Natural killer cell (primary cell): ENCODE measurements around the gene TMC6. TPM values are rescaled to one million over a fixed set of nuclear protein-coding genes. Genes with fewer than 3 reads are reported as not detected.

Source experiments
- ATAC-seq, 3 donors: fragments of 150-1000 bp in 2 of 3; fragments of 200-7000 bp in 1 of 3; cut with Tn5 transposase; 1 replicate in 1 of 3; 2 replicates in 2 of 3; pipeline ENCODE4 v1.10.0; 2021; ENCODE audit warnings: mild to moderate bottlenecking in 2 of 3, moderate library complexity in 2 of 3
- DNase-seq, 2 donors: peaks; one replicate each; pipeline versions ENCODE4 v3.0.0 to v3.0.0-alpha.2; 2013 to 2021; ENCODE audit warnings: mixed read lengths in 1 of 2
- H3K27ac ChIP-seq: one replicate; pipeline ENCODE4 v1.5.1; 2013; ENCODE audit warnings: mild to moderate bottlenecking, low read length
- H3K27me3 ChIP-seq: one replicate; pipeline ENCODE4 v1.6.1; 2013; ENCODE audit warnings: low read length; ENCODE audit not compliant: control insufficient read depth, insufficient read depth
- H3K36me3 ChIP-seq: one replicate; pipeline ENCODE4 v1.6.1; 2013; ENCODE audit warnings: low read length; ENCODE audit not compliant: control insufficient read depth, insufficient read depth
- H3K4me1 ChIP-seq: one replicate; pipeline ENCODE4 v1.6.1; 2013; ENCODE audit warnings: low read length; ENCODE audit not compliant: control insufficient read depth, insufficient read depth
- H3K4me3 ChIP-seq: one replicate; pipeline ENCODE4 v1.5.1; 2013; ENCODE audit warnings: low read length
- H3K9me3 ChIP-seq: one replicate; pipeline ENCODE4 v1.6.1; 2013; ENCODE audit warnings: low read length; ENCODE audit not compliant: control insufficient read depth, insufficient read depth
- H3K27ac Mint-ChIP-seq, 2 donors: one replicate each; pipeline ENCODE4 v1.8.0; 2022; ENCODE audit warnings: mild to moderate bottlenecking in 2 of 2, mixed read lengths in 2 of 2, moderate library complexity in 1 of 2
- H3K27me3 Mint-ChIP-seq, 2 donors: one replicate each; pipeline ENCODE4 v1.8.0; 2022; ENCODE audit warnings: low read depth in 2 of 2, mixed read lengths in 2 of 2
- H3K36me3 Mint-ChIP-seq: one replicate; pipeline ENCODE4 v1.8.0; 2022; ENCODE audit warnings: mixed read lengths
- H3K4me1 Mint-ChIP-seq, 2 donors: one replicate each; pipeline ENCODE4 v1.8.0; 2022; ENCODE audit warnings: mixed read lengths in 2 of 2
- H3K4me3 Mint-ChIP-seq: one replicate; pipeline ENCODE4 v1.8.0; 2022; ENCODE audit warnings: mild to moderate bottlenecking, moderate library complexity, mixed read lengths
- H3K9me3 Mint-ChIP-seq, 2 donors: one replicate each; pipeline ENCODE4 v1.8.0; 2022; ENCODE audit warnings: mixed read lengths in 2 of 2
- WGBS: methylation state at CpG from one replicate; pipeline ENCODE4 v1.1.7; 2013; ENCODE audit warnings: missing lambda C conversion rate; ENCODE audit not compliant: insufficient coverage; 5-methylcytosine and 5-hydroxymethylcytosine counted together
- intact Hi-C: fragments of 100-400 bp; cut with micrococcal nuclease; formaldehyde crosslinking; loops from one replicate; pipeline ENCODE4 v1.14.2; 2022
- total RNA-seq, 4 donors: library from RNA; stranded (reverse); fragments of 120-200 nt in 1 of 4; gene quantifications; one replicate each; pipeline versions ENCODE4 v1.2.3 to v1.2.4, GENCODE V29; 2013 to 2022
- TF ChIP-seq, protein P1 (sequence below): fragments of 200-600 bp; IDR thresholded peaks from one replicate; pipeline ENCODE4 v1.8.0; 2022; ENCODE audit warnings: antibody characterized with exemption

TMC6 gene
- total RNA-seq, 3 donors from 2014 or later (not counting 1 experiment from before 2014, with no cell fraction given), result 653 to 825 (median 687) TPM

DNA sequence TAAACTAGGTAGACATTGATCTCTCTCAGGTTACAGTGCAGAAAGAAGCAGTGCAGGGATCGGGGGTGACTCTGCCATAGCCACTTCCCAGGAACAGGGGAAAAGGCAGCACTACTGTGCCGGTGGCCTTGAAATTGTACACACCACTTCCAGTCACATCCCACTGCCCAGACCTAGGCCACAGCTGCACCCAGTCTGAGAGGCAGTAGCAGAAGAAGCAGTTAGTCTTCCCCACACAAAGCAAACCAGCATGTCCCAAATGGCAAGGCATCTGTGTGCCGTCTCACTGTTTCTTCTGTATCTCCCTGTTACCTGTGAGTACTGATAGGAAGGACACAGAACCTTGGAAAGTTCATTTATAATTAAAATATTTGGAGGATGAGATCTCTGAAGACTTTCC is 47.0 kb downstream of the TMC6 start:
- intact Hi-C loops, result no loop called here
- H3K9me3 ChIP-seq, result no peaks in the 10 kb centered on the region
- no peak overlapping the region for H3K27ac Mint-ChIP-seq
- TF ChIP-seq, protein P1, sequence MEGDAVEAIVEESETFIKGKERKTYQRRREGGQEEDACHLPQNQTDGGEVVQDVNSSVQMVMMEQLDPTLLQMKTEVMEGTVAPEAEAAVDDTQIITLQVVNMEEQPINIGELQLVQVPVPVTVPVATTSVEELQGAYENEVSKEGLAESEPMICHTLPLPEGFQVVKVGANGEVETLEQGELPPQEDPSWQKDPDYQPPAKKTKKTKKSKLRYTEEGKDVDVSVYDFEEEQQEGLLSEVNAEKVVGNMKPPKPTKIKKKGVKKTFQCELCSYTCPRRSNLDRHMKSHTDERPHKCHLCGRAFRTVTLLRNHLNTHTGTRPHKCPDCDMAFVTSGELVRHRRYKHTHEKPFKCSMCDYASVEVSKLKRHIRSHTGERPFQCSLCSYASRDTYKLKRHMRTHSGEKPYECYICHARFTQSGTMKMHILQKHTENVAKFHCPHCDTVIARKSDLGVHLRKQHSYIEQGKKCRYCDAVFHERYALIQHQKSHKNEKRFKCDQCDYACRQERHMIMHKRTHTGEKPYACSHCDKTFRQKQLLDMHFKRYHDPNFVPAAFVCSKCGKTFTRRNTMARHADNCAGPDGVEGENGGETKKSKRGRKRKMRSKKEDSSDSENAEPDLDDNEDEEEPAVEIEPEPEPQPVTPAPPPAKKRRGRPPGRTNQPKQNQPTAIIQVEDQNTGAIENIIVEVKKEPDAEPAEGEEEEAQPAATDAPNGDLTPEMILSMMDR, result no peak
- H3K4me3 ChIP-seq, result no peak overlapping the region
- no peaks in the 10 kb centered on the region for H3K27me3 ChIP-seq
- H3K4me3 Mint-ChIP-seq, result no peak overlapping the region
- 96% methylated on average over 2 of the region's 3 CpGs for WGBS
- H3K9me3 Mint-ChIP-seq, result no peaks in the 10 kb centered on the region
- DNase-seq (no peak), ATAC-seq (no peak)
- H3K4me1 ChIP-seq, result no peaks in the 10 kb centered on the region
- peaks cover 64% of the 10 kb centered on the region for H3K36me3 ChIP-seq
- H3K36me3 Mint-ChIP-seq, result no peaks in the 10 kb centered on the region
- no peaks in the 10 kb centered on the region for H3K27me3 Mint-ChIP-seq
- H3K27ac ChIP-seq, result no peak overlapping the region
- H3K4me1 Mint-ChIP-seq, result no peaks in the 10 kb centered on the region

DNA sequence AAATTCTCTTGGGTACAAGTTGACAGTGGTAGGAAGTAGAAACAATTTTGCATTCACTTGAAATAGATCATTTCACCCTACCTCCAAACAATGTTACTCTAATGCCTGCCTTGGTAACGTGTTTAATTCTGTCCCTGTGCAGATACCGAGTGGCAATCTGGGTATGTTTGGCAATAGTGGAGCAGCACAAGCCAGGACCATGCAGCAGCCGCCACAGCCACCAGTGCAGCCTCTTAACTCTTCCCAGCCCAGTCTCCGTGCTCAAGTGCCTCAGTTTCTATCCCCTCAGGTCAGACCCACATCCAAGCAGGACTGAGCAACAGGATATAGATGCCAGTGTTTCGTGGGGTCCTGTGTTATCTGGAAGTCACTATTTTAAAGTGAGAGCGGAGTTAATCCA is 49.3 kb downstream of the TMC6 start:
- no peaks in the 10 kb centered on the region for H3K4me1 ChIP-seq
- no peak for DNase-seq
- peaks cover 77% of the 10 kb centered on the region for H3K36me3 ChIP-seq
- no peaks in the 10 kb centered on the region for H3K27me3 Mint-ChIP-seq
- H3K4me3 Mint-ChIP-seq, result no peak overlapping the region
- WGBS, result 97% methylated on average over 6 of the region's 6 CpGs
- TF ChIP-seq, protein P1, result no peak
- H3K9me3 Mint-ChIP-seq, result no peaks in the 10 kb centered on the region
- H3K4me1 Mint-ChIP-seq, result no peaks in the 10 kb centered on the region
- no peaks in the 10 kb centered on the region for H3K27me3 ChIP-seq
- H3K4me3 ChIP-seq, result no peak overlapping the region
- H3K27ac Mint-ChIP-seq, result no peak overlapping the region
- intact Hi-C loops, result no loop called here
- no peak for ATAC-seq
- no peaks in the 10 kb centered on the region for H3K9me3 ChIP-seq
- peaks cover 13% of the 10 kb centered on the region for H3K36me3 Mint-ChIP-seq
- H3K27ac ChIP-seq, result no peak overlapping the region

DNA sequence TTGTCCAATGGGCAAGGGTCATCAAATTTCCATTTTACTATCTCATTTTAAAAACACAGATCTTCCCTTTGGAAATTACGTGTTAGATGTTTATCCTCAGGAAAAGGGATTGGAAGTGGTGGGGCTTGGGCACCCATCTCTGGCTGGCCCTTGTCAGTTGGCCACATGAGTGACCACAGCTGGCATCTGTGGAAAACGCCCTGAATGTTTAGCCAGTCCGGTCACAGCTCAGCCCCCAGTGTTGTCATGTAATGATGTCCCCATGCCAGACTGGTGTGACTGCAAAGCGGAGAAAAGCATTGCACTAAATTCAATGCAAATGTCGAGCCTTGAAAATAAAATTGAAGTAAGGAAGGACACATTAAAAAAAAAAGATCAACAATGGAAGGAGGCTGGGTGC is 53.0 kb downstream of the TMC6 start:
- Histone ChIP-seq H3K36me3 (peaks cover 88% of the 10 kb centered on the region), H3K9me3 (no peaks in the 10 kb centered on the region), H3K27ac (no peak overlapping the region), H3K4me1 (no peaks in the 10 kb centered on the region), H3K27me3 (no peaks in the 10 kb centered on the region), H3K4me3 (no peak overlapping the region)
- H3K4me1 Mint-ChIP-seq, result no peaks in the 10 kb centered on the region
- peak overlapping the region in 1 of 2 donors; percentile 43 for H3K27ac Mint-ChIP-seq
- WGBS, result 93% methylated on average over 5 of the region's 5 CpGs
- intact Hi-C loops, result no loop called here
- TF ChIP-seq, protein P1, result no peak
- no peak for ATAC-seq
- no peak overlapping the region for H3K4me3 Mint-ChIP-seq
- H3K36me3 Mint-ChIP-seq, result peaks cover 26% of the 10 kb centered on the region
- no peaks in the 10 kb centered on the region for H3K9me3 Mint-ChIP-seq
- H3K27me3 Mint-ChIP-seq, result no peaks in the 10 kb centered on the region
- DNase-seq, result no peak

DNA sequence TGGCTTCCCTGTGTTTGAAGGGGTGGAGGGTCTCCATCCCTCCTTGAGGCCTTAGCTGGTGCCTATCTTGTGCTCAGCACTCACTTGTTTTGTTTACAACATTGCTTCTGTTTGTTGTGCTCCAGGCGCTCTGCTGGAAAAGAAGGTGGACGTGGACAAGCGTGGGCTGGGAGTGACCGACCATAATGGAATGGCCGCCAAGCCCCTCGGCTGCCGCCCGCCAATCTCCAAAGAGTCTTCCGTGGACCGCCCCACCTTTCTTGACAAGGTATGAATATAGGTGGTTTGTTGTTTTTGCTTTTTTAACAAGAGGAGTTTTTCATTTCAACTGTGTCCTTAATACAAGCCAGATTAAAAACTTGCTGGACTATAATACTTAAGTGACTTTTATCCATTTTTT is 53.5 kb downstream of the TMC6 start:
- Histone ChIP-seq H3K4me1 (no peaks in the 10 kb centered on the region), H3K27ac (no peak overlapping the region), H3K9me3 (no peaks in the 10 kb centered on the region), H3K4me3 (no peak overlapping the region), H3K27me3 (no peaks in the 10 kb centered on the region), H3K36me3 (peaks cover 90% of the 10 kb centered on the region)
- Mint-ChIP-seq H3K27ac (peak overlapping the region in 1 of 2 donors; percentile 43), H3K9me3 (no peaks in the 10 kb centered on the region), H3K36me3 (peaks cover 29% of the 10 kb centered on the region), H3K4me3 (no peak overlapping the region), H3K4me1 (no peaks in the 10 kb centered on the region), H3K27me3 (no peaks in the 10 kb centered on the region)
- TF ChIP-seq, protein P1, result no peak
- ATAC-seq, result no peak
- no peak for DNase-seq
- intact Hi-C loops, result no loop called here
- 95% methylated on average over 8 of the region's 10 CpGs for WGBS
